MM.1S (cell line): ENCODE measurements around the gene CLEC4F.
"Not testable (repeated sequence)": the region's sequence is repeated elsewhere in the genome, so short reads cannot be mapped to it uniquely, and the experiment has no call there.

Experiments
- DNase-seq: peaks from one replicate; pipeline ENCODE4 v3.0.0-alpha.2; 2015
- H2AFZ ChIP-seq: fragments of 300-600 bp; sonication (generic); 2 replicates; pipeline ENCODE4 v1.6.0; 2016; ENCODE audit warnings: antibody characterized with exemption, low read length
- H3F3A ChIP-seq: fragments of 300-600 bp; sonication (generic); 2 replicates; pipeline ENCODE4 v1.6.1; 2016; ENCODE audit warnings: mild to moderate bottlenecking, antibody characterized with exemption, low read length, moderate library complexity, mixed read lengths; ENCODE audit not compliant: insufficient read depth
- H3K27ac ChIP-seq: fragments of 300-600 bp; sonication (generic); 2 replicates; pipeline ENCODE4 v1.5.1; 2016; ENCODE audit warnings: mild to moderate bottlenecking, low read length
- H3K27me3 ChIP-seq: fragments of 300-600 bp; sonication (generic); replicated peaks from 2 replicates; pipeline ENCODE4 v1.6.0; 2016; ENCODE audit warnings: low read length; ENCODE audit not compliant: insufficient read depth
- H3K36me3 ChIP-seq: fragments of 300-600 bp; sonication (generic); replicated peaks from 2 replicates; pipeline ENCODE4 v1.6.1; 2016; ENCODE audit warnings: mild to moderate bottlenecking, low read length, mixed read lengths; ENCODE audit not compliant: insufficient read depth
- H3K4me1 ChIP-seq: fragments of 300-600 bp; sonication (generic); 2 replicates; pipeline ENCODE4 v1.6.1; 2016; ENCODE audit warnings: low read length, mixed read lengths
- H3K4me2 ChIP-seq: fragments of 300-600 bp; sonication (generic); 2 replicates; pipeline ENCODE4 v1.6.0; 2016; ENCODE audit warnings: low read depth, low read length
- H3K4me3 ChIP-seq: fragments of 300-600 bp; sonication (generic); 2 replicates; pipeline ENCODE4 v1.5.1; 2016; ENCODE audit warnings: low read length, mixed read lengths
- H3K79me2 ChIP-seq: fragments of 300-600 bp; sonication (generic); 2 replicates; pipeline ENCODE4 v1.6.1; 2016; ENCODE audit warnings: mixed run types, low read length, mixed read lengths
- H3K9ac ChIP-seq: fragments of 300-600 bp; sonication (generic); 2 replicates; pipeline ENCODE4 v1.6.1; 2016; ENCODE audit warnings: low read length, mixed read lengths
- H3K9me2 ChIP-seq: fragments of 300-600 bp; sonication (generic); replicated peaks from 2 replicates; pipeline ENCODE4 v1.6.1; 2016; ENCODE audit warnings: mild to moderate bottlenecking, low read length, mixed read lengths; ENCODE audit not compliant: insufficient read depth
- H3K9me3 ChIP-seq: fragments of 300-600 bp; sonication (generic); replicated peaks from 2 replicates; pipeline ENCODE4 v1.6.1; 2016; ENCODE audit warnings: mild to moderate bottlenecking, low read length, mixed read lengths; ENCODE audit not compliant: insufficient read depth
- H4K20me1 ChIP-seq: fragments of 300-600 bp; sonication (generic); 2 replicates; pipeline ENCODE4 v1.6.1; 2016; ENCODE audit warnings: mild to moderate bottlenecking, low read length, moderate library complexity, mixed read lengths; ENCODE audit not compliant: insufficient read depth
- CTCF ChIP-seq: fragments of 300-600 bp; sonication (generic); IDR thresholded peaks from 2 replicates; pipeline ENCODE4 v1.5.1; 2016; ENCODE audit warnings: antibody characterized with exemption, low read length, mixed read lengths
- EZH2 ChIP-seq: fragments of 300-600 bp; sonication (generic); optimal IDR thresholded peaks from 2 replicates; pipeline ENCODE3; 2017; ENCODE audit warnings: low read depth, mild to moderate bottlenecking, antibody characterized with exemption, low read length, mixed read lengths
- EZH2phosphoT487 ChIP-seq: fragments of 300-600 bp; sonication (generic); IDR thresholded peaks from 2 replicates; pipeline ENCODE4 v1.6.1; 2018; ENCODE audit warnings: antibody characterized with exemption, low read length

The CLEC4F gene

GRCh38 chr2:70801607-70802263 is 18.7 kb downstream of the CLEC4F start:
- H4K20me1 ChIP-seq, result no peaks in the 10 kb centered on the region
- no peak for DNase-seq
- H3K36me3 ChIP-seq, result no peaks in the 10 kb centered on the region
- no peaks in the 10 kb centered on the region for H3K4me1 ChIP-seq
- no peak overlapping the region for H3K4me3 ChIP-seq
- no peaks in the 10 kb centered on the region for H3K9me2 ChIP-seq
- no peaks in the 10 kb centered on the region for H3K9me3 ChIP-seq
- H3K4me2 ChIP-seq, result no peak overlapping the region
- no peaks in the 10 kb centered on the region for H3K79me2 ChIP-seq
- no peaks in the 10 kb centered on the region for H3F3A ChIP-seq
- TF ChIP-seq EZH2 (no peak), CTCF (no peak), EZH2phosphoT487 (no peak)
- no peaks in the 10 kb centered on the region for H3K27me3 ChIP-seq
- H3K27ac ChIP-seq, result no peak overlapping the region
- no peak overlapping the region for H2AFZ ChIP-seq
- no peak overlapping the region for H3K9ac ChIP-seq

GRCh38 chr2:70799706-70800105 is 20.7 kb downstream of the CLEC4F start:
- no peaks in the 10 kb centered on the region for H3K4me1 ChIP-seq
- no peak for DNase-seq
- H3K27ac ChIP-seq, result no peak overlapping the region
- no peak overlapping the region for H3K9ac ChIP-seq
- no peaks in the 10 kb centered on the region for H3K9me3 ChIP-seq
- H3K79me2 ChIP-seq, result no peaks in the 10 kb centered on the region
- no peaks in the 10 kb centered on the region for H4K20me1 ChIP-seq
- TF ChIP-seq EZH2 (no peak), CTCF (no peak), EZH2phosphoT487 (no peak)
- H3K4me3 ChIP-seq, result no peak overlapping the region
- H3K36me3 ChIP-seq, result no peaks in the 10 kb centered on the region
- H2AFZ ChIP-seq, result no peak overlapping the region
- H3K9me2 ChIP-seq, result no peaks in the 10 kb centered on the region
- no peaks in the 10 kb centered on the region for H3K27me3 ChIP-seq
- H3F3A ChIP-seq, result no peaks in the 10 kb centered on the region
- no peak overlapping the region for H3K4me2 ChIP-seq

- not testable (repeated sequence) for H3K4me2 ChIP-seq, H3K27me3 ChIP-seq, H3K27ac ChIP-seq, H3K4me1 ChIP-seq, H3K79me2 ChIP-seq, H3K9ac ChIP-seq, H3K9me2 ChIP-seq, H3F3A ChIP-seq, H2AFZ ChIP-seq, H4K20me1 ChIP-seq, H3K9me3 ChIP-seq, H3K4me3 ChIP-seq, DNase-seq, H3K36me3 ChIP-seq
Observed at GRCh38 chr2:70797996-70798395, 22.4 kb downstream of the CLEC4F start.

GRCh38 chr2:70797506-70797905 is 22.9 kb downstream of the CLEC4F start:
- no peaks in the 10 kb centered on the region for H3F3A ChIP-seq

More at GRCh38 chr2:70797506-70797905, 22.9 kb downstream of the CLEC4F start:
- Histone ChIP-seq H3K27me3 (no peaks in the 10 kb centered on the region), H3K9me2 (no peaks in the 10 kb centered on the region), H3K4me3 (no peak overlapping the region), H3K4me1 (no peaks in the 10 kb centered on the region), H3K9me3 (no peaks in the 10 kb centered on the region), H3K36me3 (no peaks in the 10 kb centered on the region), H3K79me2 (no peaks in the 10 kb centered on the region), H4K20me1 (no peaks in the 10 kb centered on the region), H3K27ac (no peak overlapping the region), H3K4me2 (no peak overlapping the region), H3K9ac (no peak overlapping the region), H2AFZ (no peak overlapping the region)
- TF ChIP-seq CTCF, result no peak
- no peak for TF ChIP-seq EZH2phosphoT487
- TF ChIP-seq EZH2, result no peak
- DNase-seq, result no peak
